GM12874 (cell line): ENCODE measurements around the gene ATG5.

Experiments
- CTCF ChIP-seq: IDR thresholded peaks from 2 replicates; pipeline ENCODE4 v1.5.1; 2011; ENCODE audit warnings: low read depth, mild to moderate bottlenecking, control low read depth, low read length, moderate library complexity; ENCODE audit not compliant: insufficient read depth

ATG5 gene

GRCh38 chr6:106204961-106205360 is 120.6 kb downstream of the ATG5 start:
- TF ChIP-seq CTCF, result no peak

GRCh38 chr6:106199998-106200397 is 125.6 kb downstream of the ATG5 start:
- TF ChIP-seq CTCF, result no peak

GRCh38 chr6:106199331-106199730 is 126.2 kb downstream of the ATG5 start:
- no peak for TF ChIP-seq CTCF

GRCh38 chr6:106197441-106197840 is 128.1 kb downstream of the ATG5 start:
- TF ChIP-seq CTCF, result no peak

- no peak for TF ChIP-seq CTCF
These were observed 130.3 kb downstream of the ATG5 start for GRCh38 chr6:106194949-106195921.

GRCh38 chr6:106192824-106193223 is 132.7 kb downstream of the ATG5 start:
- TF ChIP-seq CTCF, result no peak

GRCh38 chr6:106188104-106188794 is 137.3 kb downstream of the ATG5 start:
- no peak for TF ChIP-seq CTCF
